IMR-90 (cell line): Measurements from ENCODE around the gene GNAI2. TPM values are rescaled to one million over a fixed set of nuclear protein-coding genes. Genes with fewer than 3 reads are reported as not detected.

ENCODE experiments used
- ATAC-seq: fragments of 200-7000 bp; cut with Tn5 transposase; 2 replicates; pipeline ENCODE4 v1.9.1; 2020; ENCODE audit warnings: low read depth, mild to moderate bottlenecking, moderate library complexity
- BruUV-seq: library from RNA; stranded (reverse); fragments of 400-500 nt; replicated peaks from 2 replicates; lab custom pipeline; 2021; lab: Mats Ljungman, UMichigan
- CTCF ChIA-PET: fragments of 300-600 bp; formaldehyde crosslinking; extraction: SDS; loops from one replicate; lab custom pipeline; 2021; ENCODE audit warnings: antibody characterized with exemption; lab: Yijun Ruan, JAX
- POLR2A ChIA-PET: fragments of 300-600 bp; sonication (Branson Sonifier 250); formaldehyde crosslinking; loops from one replicate; lab custom pipeline; 2022; ENCODE audit warnings: antibody characterized with exemption; ENCODE audit not compliant: unreplicated experiment; lab: Charles Lee
- DNase-seq: peaks from one replicate; pipeline ENCODE4 v3.0.0; 2013
- H2AFZ ChIP-seq: replicated peaks from 2 replicates; pipeline ENCODE3; 2013; ENCODE audit warnings: low read length, mild to moderate bottlenecking; ENCODE audit not compliant: poor library complexity
- H2AK5ac ChIP-seq: 2 replicates; pipeline ENCODE4 v1.6.1; 2013; ENCODE audit warnings: low read depth, low read length, inconsistent platforms
- H2AK9ac ChIP-seq: replicated peaks from 2 replicates; pipeline ENCODE3; 2013; ENCODE audit warnings: mild to moderate bottlenecking, low read depth, low read length, moderate library complexity; ENCODE audit not compliant: poor library complexity
- H2BK120ac ChIP-seq: 2 replicates; pipeline ENCODE4 v1.6.1; 2013; ENCODE audit warnings: low read depth, low read length, inconsistent platforms
- H2BK15ac ChIP-seq: 3 replicates; pipeline ENCODE4 v1.6.1; 2013; ENCODE audit warnings: low read depth, low read length, inconsistent platforms
- H2BK20ac ChIP-seq: 2 replicates; pipeline ENCODE4 v1.6.1; 2013; ENCODE audit warnings: low read depth, mild to moderate bottlenecking, inconsistent platforms, low read length, moderate library complexity
- H2BK5ac ChIP-seq: 2 replicates; pipeline ENCODE4 v1.6.1; 2013; ENCODE audit warnings: mild to moderate bottlenecking, low read depth, low read length, inconsistent platforms; ENCODE audit not compliant: poor library complexity, severe bottlenecking
- H3K14ac ChIP-seq: replicated peaks from 2 replicates; pipeline ENCODE4 v1.6.1; 2013; ENCODE audit warnings: low read depth, low read length, inconsistent platforms
- H3K18ac ChIP-seq: 2 replicates; pipeline ENCODE4 v1.6.1; 2013; ENCODE audit warnings: low read depth, low read length, control low read depth
- H3K23ac ChIP-seq: 2 replicates; pipeline ENCODE4 v1.6.1; 2013; ENCODE audit warnings: low read depth, low read length, inconsistent platforms
- H3K27ac ChIP-seq: 2 replicates; pipeline ENCODE4 v1.5.1; 2013; ENCODE audit warnings: mild to moderate bottlenecking, control low read depth, low read length; ENCODE audit not compliant: insufficient read depth
- H3K27me3 ChIP-seq: 2 replicates; pipeline ENCODE4 v1.6.1; 2013; ENCODE audit warnings: low read length; ENCODE audit not compliant: control insufficient read depth, insufficient read depth
- H3K36me3 ChIP-seq: 2 replicates; pipeline ENCODE4 v1.6.1; 2013; ENCODE audit warnings: low read length, mixed read lengths; ENCODE audit not compliant: control insufficient read depth, insufficient read depth
- H3K4ac ChIP-seq: 2 replicates; pipeline ENCODE4 v1.6.1; 2013; ENCODE audit warnings: low read depth, low read length, inconsistent platforms
- H3K4me1 ChIP-seq: 2 replicates; pipeline ENCODE4 v1.6.1; 2013; ENCODE audit warnings: low read length, mixed read lengths; ENCODE audit not compliant: control insufficient read depth, insufficient read depth
- H3K4me2 ChIP-seq: 2 replicates; pipeline ENCODE4 v1.6.1; 2013; ENCODE audit warnings: low read depth, mild to moderate bottlenecking, control low read depth, low read length, moderate library complexity
- H3K4me3 ChIP-seq: 2 replicates; pipeline ENCODE4 v1.5.1; 2013; ENCODE audit warnings: low read depth, mild to moderate bottlenecking, control low read depth, low read length, moderate library complexity; ENCODE audit not compliant: insufficient read depth
- H3K56ac ChIP-seq: 2 replicates; pipeline ENCODE4 v1.6.1; 2013; ENCODE audit warnings: low read length, inconsistent platforms; ENCODE audit not compliant: insufficient read depth; ENCODE audit errors: extremely low read depth
- H3K79me1 ChIP-seq, 2 experiments: 2 replicates each; pipeline ENCODE4 v1.6.1; 2013; ENCODE audit warnings: low read length in 2 of 2, inconsistent platforms in 1 of 2, low read depth in 1 of 2
- H3K9ac ChIP-seq: 2 replicates; pipeline ENCODE4 v1.6.1; 2013; ENCODE audit warnings: low read depth, low read length, control low read depth
- H3K9me1 ChIP-seq: 2 replicates; pipeline ENCODE4 v1.6.1; 2013; ENCODE audit warnings: low read length, inconsistent platforms; ENCODE audit not compliant: insufficient read depth
- H3K9me3 ChIP-seq: 2 replicates; pipeline ENCODE4 v1.6.1; 2013; ENCODE audit warnings: low read length; ENCODE audit not compliant: control insufficient read depth, insufficient read depth
- H4K20me1 ChIP-seq: 2 replicates; pipeline ENCODE4 v1.6.1; 2013; ENCODE audit warnings: low read length, inconsistent platforms; ENCODE audit not compliant: insufficient read depth
- H4K5ac ChIP-seq: 2 replicates; pipeline ENCODE4 v1.6.1; 2013; ENCODE audit warnings: mild to moderate bottlenecking, low read depth, low read length, control low read depth
- H4K8ac ChIP-seq, 2 experiments: 2 replicates each; pipeline ENCODE4 v1.6.1; 2013; ENCODE audit warnings: low read depth in 2 of 2, low read length in 2 of 2, control low read depth in 1 of 2, inconsistent platforms in 1 of 2
- H4K91ac ChIP-seq: 2 replicates; pipeline ENCODE4 v1.6.1; 2013; ENCODE audit warnings: low read depth, low read length, inconsistent platforms; ENCODE audit not compliant: insufficient read depth
- CEBPB ChIP-seq: IDR thresholded peaks from 2 replicates; pipeline ENCODE4 v1.6.1; 2012; ENCODE audit warnings: low read depth, low read length, improper control_type of control experiment
- CHD1 ChIP-seq: IDR thresholded peaks from 2 replicates; pipeline ENCODE4 v1.6.1; 2012; ENCODE audit warnings: low read depth, low read length, improper control_type of control experiment
- FOS ChIP-seq: fragments of 150-350 bp; IDR thresholded peaks from 2 replicates; pipeline ENCODE4 v1.6.1; 2016; ENCODE audit warnings: low read depth, low read length
- MAFK ChIP-seq: IDR thresholded peaks from 2 replicates; pipeline ENCODE4 v1.6.1; 2012; ENCODE audit warnings: low read depth, low read length, improper control_type of control experiment
- MAZ ChIP-seq: IDR thresholded peaks from 2 replicates; pipeline ENCODE4 v1.6.1; 2012; ENCODE audit warnings: low read depth, mild to moderate bottlenecking, low read length, improper control_type of control experiment, moderate library complexity, borderline replicate concordance
- NFE2L2 ChIP-seq: fragments of 150-350 bp; IDR thresholded peaks from 2 replicates; pipeline ENCODE4 v1.6.1; 2016; ENCODE audit warnings: low read depth, mild to moderate bottlenecking, low read length
- WGBS, 2 experiments: methylation state at CpG; one replicate each; pipeline versions ENCODE4 v1.1.5 to v1.1.7; 2013; ENCODE audit warnings: missing lambda C conversion rate in 2 of 2; ENCODE audit not compliant: insufficient read length in 1 of 2; ENCODE audit errors: extremely low coverage in 2 of 2; 5-methylcytosine and 5-hydroxymethylcytosine counted together
- dilution Hi-C: fragments of 300-500 bp; cut with HindIII; formaldehyde crosslinking; loops from one replicate; pipeline ENCODE4 v1.14.3; 2018; ENCODE audit warnings: low sequenced_read_pairs; ENCODE audit not compliant: unreplicated experiment
- in situ Hi-C: fragments of 300-500 bp; cut with MboI; formaldehyde crosslinking; loops from 3 replicates; pipeline ENCODE4 v1.14.3; 2019; ENCODE audit warnings: low sequenced_read_pairs, inconsistent platforms, mixed read lengths
- intact Hi-C: fragments of 100-400 bp; cut with micrococcal nuclease; formaldehyde crosslinking; loops from 2 replicates; pipeline ENCODE4 v1.10.0; 2022
- polyA plus RNA-seq, 3 experiments: library from polyadenylated mRNA; depleted of rRNA; stranded (reverse); fragments of >200 nt; gene quantifications; 2 replicates each; pipeline ENCODE4 v1.2.3, GENCODE V29; 2012; ENCODE audit warnings: low replicate concordance in 1 of 3
- total RNA-seq: library from RNA; depleted of rRNA; stranded (reverse); fragments of >200 nt; gene quantifications from 2 replicates; pipeline ENCODE4 v1.2.3, GENCODE V29; 2012
- TF ChIP-seq, protein P1 (sequence below): conservative IDR thresholded peaks from 2 replicates; pipeline ENCODE4 v1.5.1; 2012; ENCODE audit warnings: mild to moderate bottlenecking, low read depth, low read length, improper control_type of control experiment

The GNAI2 gene
- total and polyA plus RNA-seq, 2 of the 4 experiments (the other 2 are of a cell fraction): 867 to 1,079 TPM

DNA sequence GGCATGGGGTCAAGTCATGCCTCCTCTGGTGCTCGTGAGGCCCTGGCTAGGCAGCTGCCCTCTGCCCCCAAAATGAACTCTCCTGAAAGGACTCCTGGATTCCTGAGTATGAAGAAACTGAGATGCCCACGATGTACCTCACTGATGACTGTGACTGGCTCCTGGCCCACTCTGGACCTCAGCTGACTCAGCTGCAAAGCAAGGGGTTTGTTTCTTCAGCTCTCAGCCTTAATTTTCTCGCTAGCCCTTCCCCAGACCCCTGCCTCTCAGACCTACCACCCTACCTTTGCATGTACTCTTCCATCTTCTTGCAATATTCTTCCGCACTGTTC, 5.2 kb upstream of the GNAI2 start:
- intact Hi-C loops (no loop called here), dilution Hi-C loops (no loop called here), in situ Hi-C loops (no loop called here)
- H2AK5ac ChIP-seq: no peak overlapping the region; the same call in 1 of the 2 replicates
- H3K9ac ChIP-seq: no peak overlapping the region
- no peak overlapping the region for H3K4ac ChIP-seq
- BruUV-seq: no TSS peak
- no peak overlapping the region for H3K18ac ChIP-seq
- H2BK15ac ChIP-seq: no peak overlapping the region
- no peak overlapping the region for H2BK5ac ChIP-seq
- no peak overlapping the region for H3K56ac ChIP-seq
- no peak overlapping the region for H2BK120ac ChIP-seq
- peaks cover 0 to 18% of the 10 kb centered on the region in 2 experiments; a peak in 2 of 4 replicates for H3K79me1 ChIP-seq
- H3K4me3 ChIP-seq: no peak overlapping the region
- H3K23ac ChIP-seq: no peak overlapping the region; the same call in 1 of the 2 replicates
- ChIA-PET POLR2A (no interaction called here), CTCF (no interaction called here)
- H4K5ac ChIP-seq: no peak overlapping the region
- H3K27ac ChIP-seq: no peak overlapping the region
- no peaks in the 10 kb centered on the region for H3K36me3 ChIP-seq
- H2AFZ ChIP-seq: peak overlapping the region; percentile 58
- WGBS, 2 experiments: 79% methylated on average over 2 of the region's 4 CpGs; no CpG with 5 or more reads in 1 of the 2 experiments
- no peak for TF ChIP-seq MAZ
- TF ChIP-seq, protein P1, sequence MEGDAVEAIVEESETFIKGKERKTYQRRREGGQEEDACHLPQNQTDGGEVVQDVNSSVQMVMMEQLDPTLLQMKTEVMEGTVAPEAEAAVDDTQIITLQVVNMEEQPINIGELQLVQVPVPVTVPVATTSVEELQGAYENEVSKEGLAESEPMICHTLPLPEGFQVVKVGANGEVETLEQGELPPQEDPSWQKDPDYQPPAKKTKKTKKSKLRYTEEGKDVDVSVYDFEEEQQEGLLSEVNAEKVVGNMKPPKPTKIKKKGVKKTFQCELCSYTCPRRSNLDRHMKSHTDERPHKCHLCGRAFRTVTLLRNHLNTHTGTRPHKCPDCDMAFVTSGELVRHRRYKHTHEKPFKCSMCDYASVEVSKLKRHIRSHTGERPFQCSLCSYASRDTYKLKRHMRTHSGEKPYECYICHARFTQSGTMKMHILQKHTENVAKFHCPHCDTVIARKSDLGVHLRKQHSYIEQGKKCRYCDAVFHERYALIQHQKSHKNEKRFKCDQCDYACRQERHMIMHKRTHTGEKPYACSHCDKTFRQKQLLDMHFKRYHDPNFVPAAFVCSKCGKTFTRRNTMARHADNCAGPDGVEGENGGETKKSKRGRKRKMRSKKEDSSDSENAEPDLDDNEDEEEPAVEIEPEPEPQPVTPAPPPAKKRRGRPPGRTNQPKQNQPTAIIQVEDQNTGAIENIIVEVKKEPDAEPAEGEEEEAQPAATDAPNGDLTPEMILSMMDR: no peak
- TF ChIP-seq FOS: no peak
- TF ChIP-seq CHD1: no peak
- peak; percentile 65 for TF ChIP-seq CEBPB
- no peak for TF ChIP-seq NFE2L2
- peak; percentile 43; the same call in 1 of the 2 replicates for TF ChIP-seq MAFK
- H3K9me3 ChIP-seq: no peaks in the 10 kb centered on the region
- ATAC-seq (no peak), DNase-seq (peak; percentile 63)
- H2BK20ac ChIP-seq: no peak overlapping the region
- peaks cover 7% of the 10 kb centered on the region for H3K4me1 ChIP-seq
- no peaks in the 10 kb centered on the region for H3K27me3 ChIP-seq
- H4K8ac ChIP-seq: no peak overlapping the region
- H4K20me1 ChIP-seq: no peaks in the 10 kb centered on the region
- no peak overlapping the region for H3K4me2 ChIP-seq
- peaks cover 9% of the 10 kb centered on the region; the same call in 1 of the 2 replicates for H3K9me1 ChIP-seq
- no peak overlapping the region for H3K14ac ChIP-seq
- no peak overlapping the region for H4K91ac ChIP-seq
- peak overlapping the region; percentile 76 for H2AK9ac ChIP-seq
